Measurements from ENCODE around the gene ZNF805. TPM values are rescaled to one million over a fixed set of nuclear protein-coding genes. Genes with fewer than 3 reads are reported as not detected.

ZNF805 gene
- total and polyA plus RNA-seq, 2 of the 13 experiments (the other 11 are each of a cell fraction or from before 2014, with no cell fraction given), result 5.1 to 12.8 TPM

DNA sequence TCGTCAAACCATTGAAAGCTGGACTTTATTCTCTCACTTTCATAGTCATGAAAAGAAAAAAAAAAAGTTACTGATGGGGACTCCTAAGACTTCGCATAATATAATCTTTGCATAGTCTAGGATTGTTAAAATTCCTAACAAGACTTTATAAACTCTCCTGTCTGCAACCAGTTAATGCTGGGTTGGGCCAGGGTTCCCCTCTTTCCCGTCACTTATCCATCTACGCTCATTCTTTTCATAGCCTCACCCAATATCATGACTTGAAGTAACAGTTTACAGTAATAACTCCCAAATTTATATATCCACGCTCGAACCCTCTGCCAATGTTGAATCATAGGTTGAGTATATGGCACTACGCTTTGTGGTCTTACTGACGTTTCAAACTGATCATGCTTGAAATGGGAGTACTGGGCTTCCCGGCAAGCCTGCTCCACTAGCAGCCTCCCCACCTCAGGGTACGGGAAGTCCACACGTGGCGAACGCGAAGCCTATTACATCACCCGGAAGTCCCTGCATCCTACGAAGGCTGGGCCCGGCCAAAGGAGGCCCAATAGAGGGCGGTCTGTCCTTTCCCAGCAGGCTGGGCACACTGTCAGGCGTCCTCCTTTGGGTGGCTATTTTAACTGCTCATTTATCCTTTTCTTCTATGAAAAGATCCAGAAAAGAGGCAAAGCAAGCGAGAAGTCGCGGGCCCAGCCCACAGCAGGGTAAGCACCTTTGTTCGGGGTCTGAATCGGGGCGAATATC lies 39.2 kb downstream of the ZNF805 start:
- H3K4me3 ChIP-seq (replicated peaks in 1 of 3; ENCODE audit: insufficient read depth in 1 of 3, low read depth in 2 of 3, low read length in 3 of 3), result peak overlapping the region; percentile 79 to 95 (median 87)
- no peak overlapping the region for H2AFZ ChIP-seq (ENCODE audit: low read length)
- in situ Hi-C loops (cut with HindIII; ENCODE audit: extremely low pct_ligation_motif_present, low pct_unique_long_range_greater_than_20kb), result loop anchor here (5.0 kb wide), 1 partner anchor 37 kb away; the partner anchor contains the start of gene ZNF805
- WGBS (ENCODE audit: low lambda C conversion rate), result 14% methylated on average over 18 of the region's 25 CpGs
- BruUV-seq (replicated peaks), result TSS peak; percentile 83
- intact Hi-C loops (cut with micrococcal nuclease; ENCODE audit: unreplicated experiment), result loop anchor here (1.0 to 2.0 kb wide), 2 partner anchors 39 to 83 kb away; partner anchors contain the start of genes TRAPPC2B, ZNF547 and ZNF805
- H3K9ac ChIP-seq (ENCODE audit: insufficient read depth, low read depth, low read length), result peak overlapping the region; percentile 100
- ChIA-PET CTCF (ENCODE audit: low intra/inter-chr PET ratio, low total read pairs) (no interaction called here), POLR2A (no interaction called here)
- peaks cover 43% of the 10 kb centered on the region for H3K79me2 ChIP-seq (ENCODE audit: insufficient read depth, low read length)
- no peaks in the 10 kb centered on the region; a peak in 1 of 5 replicates for H3K27me3 ChIP-seq (ENCODE audit: control insufficient read depth in 1 of 2, insufficient read depth in 2 of 2, low read length in 2 of 2)
- H3K9me3 ChIP-seq (ENCODE audit: low read length), result no peaks in the 10 kb centered on the region
- FAIRE-seq (peak; percentile 97), DNase-seq (ENCODE audit: low spot score) (peak; percentile 95), ATAC-seq (peak; percentile 94)
- peak overlapping the region; percentile 92 for H3K4me2 ChIP-seq (ENCODE audit: low read depth, low read length)
- H3K4me1 ChIP-seq (ENCODE audit: insufficient read depth, low read length), result peaks cover 61% of the 10 kb centered on the region
- H3K36me3 ChIP-seq (replicated peaks in 1 of 2; ENCODE audit: control insufficient read depth in 1 of 2, insufficient read depth in 2 of 2, low read length in 2 of 2), result peaks cover 6 to 10% of the 10 kb centered on the region in 2 experiments; a peak in 4 of 5 replicates
- H4K20me1 ChIP-seq (ENCODE audit: insufficient read depth, low read length), result peaks cover 23% of the 10 kb centered on the region
- peak overlapping the region; percentile 98 for H3K27ac ChIP-seq (ENCODE audit: extremely low read length, insufficient read depth, low read length)
- TF ChIP-seq ZNF101 (CRISPR knock-in tag; IDR thresholded peaks at IDR 0.05; ENCODE audit: borderline replicate concordance, low read depth) (no peak), GPN1 (CRISPR knock-in tag; IDR thresholded peaks at IDR 0.05; ENCODE audit: borderline replicate concordance) (no peak), HMG20A (CRISPR knock-in tag; IDR thresholded peaks at IDR 0.05; ENCODE audit: borderline replicate concordance) (no peak), ZNF530 (CRISPR knock-in tag; IDR thresholded peaks at IDR 0.05; ENCODE audit: low read depth) (no peak), ZMYM4 (CRISPR knock-in tag; IDR thresholded peaks at IDR 0.05) (peak; percentile 13; the same call in 1 of the 2 replicates), RBFOX2 (IDR thresholded peaks at IDR 0.05; ENCODE audit: low read depth, low read length) (no peak), ZFX (CRISPR knock-in tag; IDR thresholded peaks at IDR 0.05; ENCODE audit: low read depth) (peak; percentile 68; the same call in 1 of the 2 replicates), PCBP2 (optimal IDR thresholded peaks at IDR 0.05; ENCODE audit: low read depth, low read length, poor library complexity, severe bottlenecking) (no peak), ZNF660 (CRISPR knock-in tag; IDR thresholded peaks at IDR 0.05; ENCODE audit: borderline replicate concordance, low read depth) (no peak), SRSF4 (IDR thresholded peaks at IDR 0.05; ENCODE audit: low read depth, low read length, poor library complexity, severe bottlenecking) (no peak), IRF2 (CRISPR knock-in tag; IDR thresholded peaks at IDR 0.05) (peak; percentile 92), ZBTB3 (CRISPR knock-in tag; IDR thresholded peaks at IDR 0.05; ENCODE audit: borderline replicate concordance, low read depth) (no peak)
- TF ChIP-seq, protein P1, sequence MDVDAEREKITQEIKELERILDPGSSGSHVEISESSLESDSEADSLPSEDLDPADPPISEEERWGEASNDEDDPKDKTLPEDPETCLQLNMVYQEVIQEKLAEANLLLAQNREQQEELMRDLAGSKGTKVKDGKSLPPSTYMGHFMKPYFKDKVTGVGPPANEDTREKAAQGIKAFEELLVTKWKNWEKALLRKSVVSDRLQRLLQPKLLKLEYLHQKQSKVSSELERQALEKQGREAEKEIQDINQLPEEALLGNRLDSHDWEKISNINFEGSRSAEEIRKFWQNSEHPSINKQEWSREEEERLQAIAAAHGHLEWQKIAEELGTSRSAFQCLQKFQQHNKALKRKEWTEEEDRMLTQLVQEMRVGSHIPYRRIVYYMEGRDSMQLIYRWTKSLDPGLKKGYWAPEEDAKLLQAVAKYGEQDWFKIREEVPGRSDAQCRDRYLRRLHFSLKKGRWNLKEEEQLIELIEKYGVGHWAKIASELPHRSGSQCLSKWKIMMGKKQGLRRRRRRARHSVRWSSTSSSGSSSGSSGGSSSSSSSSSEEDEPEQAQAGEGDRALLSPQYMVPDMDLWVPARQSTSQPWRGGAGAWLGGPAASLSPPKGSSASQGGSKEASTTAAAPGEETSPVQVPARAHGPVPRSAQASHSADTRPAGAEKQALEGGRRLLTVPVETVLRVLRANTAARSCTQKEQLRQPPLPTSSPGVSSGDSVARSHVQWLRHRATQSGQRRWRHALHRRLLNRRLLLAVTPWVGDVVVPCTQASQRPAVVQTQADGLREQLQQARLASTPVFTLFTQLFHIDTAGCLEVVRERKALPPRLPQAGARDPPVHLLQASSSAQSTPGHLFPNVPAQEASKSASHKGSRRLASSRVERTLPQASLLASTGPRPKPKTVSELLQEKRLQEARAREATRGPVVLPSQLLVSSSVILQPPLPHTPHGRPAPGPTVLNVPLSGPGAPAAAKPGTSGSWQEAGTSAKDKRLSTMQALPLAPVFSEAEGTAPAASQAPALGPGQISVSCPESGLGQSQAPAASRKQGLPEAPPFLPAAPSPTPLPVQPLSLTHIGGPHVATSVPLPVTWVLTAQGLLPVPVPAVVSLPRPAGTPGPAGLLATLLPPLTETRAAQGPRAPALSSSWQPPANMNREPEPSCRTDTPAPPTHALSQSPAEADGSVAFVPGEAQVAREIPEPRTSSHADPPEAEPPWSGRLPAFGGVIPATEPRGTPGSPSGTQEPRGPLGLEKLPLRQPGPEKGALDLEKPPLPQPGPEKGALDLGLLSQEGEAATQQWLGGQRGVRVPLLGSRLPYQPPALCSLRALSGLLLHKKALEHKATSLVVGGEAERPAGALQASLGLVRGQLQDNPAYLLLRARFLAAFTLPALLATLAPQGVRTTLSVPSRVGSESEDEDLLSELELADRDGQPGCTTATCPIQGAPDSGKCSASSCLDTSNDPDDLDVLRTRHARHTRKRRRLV (CRISPR knock-in tag; IDR thresholded peaks at IDR 0.05), result no peak; the same call in 1 of the 2 replicates
- TF ChIP-seq, protein P2, sequence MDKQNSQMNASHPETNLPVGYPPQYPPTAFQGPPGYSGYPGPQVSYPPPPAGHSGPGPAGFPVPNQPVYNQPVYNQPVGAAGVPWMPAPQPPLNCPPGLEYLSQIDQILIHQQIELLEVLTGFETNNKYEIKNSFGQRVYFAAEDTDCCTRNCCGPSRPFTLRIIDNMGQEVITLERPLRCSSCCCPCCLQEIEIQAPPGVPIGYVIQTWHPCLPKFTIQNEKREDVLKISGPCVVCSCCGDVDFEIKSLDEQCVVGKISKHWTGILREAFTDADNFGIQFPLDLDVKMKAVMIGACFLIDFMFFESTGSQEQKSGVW (CRISPR knock-in tag; IDR thresholded peaks at IDR 0.05; ENCODE audit: borderline replicate concordance), result no peak
- TF ChIP-seq, protein P3, sequence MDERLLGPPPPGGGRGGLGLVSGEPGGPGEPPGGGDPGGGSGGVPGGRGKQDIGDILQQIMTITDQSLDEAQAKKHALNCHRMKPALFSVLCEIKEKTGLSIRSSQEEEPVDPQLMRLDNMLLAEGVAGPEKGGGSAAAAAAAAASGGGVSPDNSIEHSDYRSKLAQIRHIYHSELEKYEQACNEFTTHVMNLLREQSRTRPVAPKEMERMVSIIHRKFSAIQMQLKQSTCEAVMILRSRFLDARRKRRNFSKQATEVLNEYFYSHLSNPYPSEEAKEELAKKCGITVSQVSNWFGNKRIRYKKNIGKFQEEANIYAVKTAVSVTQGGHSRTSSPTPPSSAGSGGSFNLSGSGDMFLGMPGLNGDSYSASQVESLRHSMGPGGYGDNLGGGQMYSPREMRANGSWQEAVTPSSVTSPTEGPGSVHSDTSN (CRISPR knock-in tag; IDR thresholded peaks at IDR 0.05), result no peak

Data from HepG2 (cell line).